GM10266 (cell line): ENCODE results near the gene HIVEP2.

Experiments
- DNase-seq: peaks from one replicate; pipeline ENCODE4 v3.0.0; 2012; ENCODE audit errors: extremely low spot score
- TF ChIP-seq, protein P1 (sequence below): IDR thresholded peaks from 2 replicates; pipeline ENCODE4 v1.5.1; 2012; ENCODE audit warnings: mild to moderate bottlenecking, low read depth; ENCODE audit not compliant: control insufficient read depth, insufficient read depth; ENCODE audit errors: missing control alignments

The HIVEP2 gene

DNA sequence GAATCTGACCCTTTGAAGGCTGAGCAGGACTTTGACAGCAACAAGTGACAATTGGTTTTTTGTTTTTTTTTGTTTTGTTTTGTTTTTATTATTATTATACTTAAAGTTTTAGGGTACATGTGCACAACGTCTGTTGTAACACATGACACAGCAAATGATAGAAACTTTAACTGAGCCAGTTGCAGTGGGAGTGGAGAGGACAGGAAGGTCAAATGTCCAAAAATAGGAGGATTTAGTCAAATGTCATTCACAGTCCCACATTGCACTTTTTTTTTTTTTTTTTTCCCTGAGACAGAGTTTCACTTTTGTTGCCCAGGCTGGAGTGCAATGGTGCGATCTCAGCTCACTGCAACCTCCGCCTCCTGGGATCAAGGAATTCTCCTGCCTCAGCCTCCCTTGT lies 223.0 kb downstream of the HIVEP2 start:
- TF ChIP-seq, protein P1, sequence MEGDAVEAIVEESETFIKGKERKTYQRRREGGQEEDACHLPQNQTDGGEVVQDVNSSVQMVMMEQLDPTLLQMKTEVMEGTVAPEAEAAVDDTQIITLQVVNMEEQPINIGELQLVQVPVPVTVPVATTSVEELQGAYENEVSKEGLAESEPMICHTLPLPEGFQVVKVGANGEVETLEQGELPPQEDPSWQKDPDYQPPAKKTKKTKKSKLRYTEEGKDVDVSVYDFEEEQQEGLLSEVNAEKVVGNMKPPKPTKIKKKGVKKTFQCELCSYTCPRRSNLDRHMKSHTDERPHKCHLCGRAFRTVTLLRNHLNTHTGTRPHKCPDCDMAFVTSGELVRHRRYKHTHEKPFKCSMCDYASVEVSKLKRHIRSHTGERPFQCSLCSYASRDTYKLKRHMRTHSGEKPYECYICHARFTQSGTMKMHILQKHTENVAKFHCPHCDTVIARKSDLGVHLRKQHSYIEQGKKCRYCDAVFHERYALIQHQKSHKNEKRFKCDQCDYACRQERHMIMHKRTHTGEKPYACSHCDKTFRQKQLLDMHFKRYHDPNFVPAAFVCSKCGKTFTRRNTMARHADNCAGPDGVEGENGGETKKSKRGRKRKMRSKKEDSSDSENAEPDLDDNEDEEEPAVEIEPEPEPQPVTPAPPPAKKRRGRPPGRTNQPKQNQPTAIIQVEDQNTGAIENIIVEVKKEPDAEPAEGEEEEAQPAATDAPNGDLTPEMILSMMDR: no peak
- no peak for DNase-seq

DNA sequence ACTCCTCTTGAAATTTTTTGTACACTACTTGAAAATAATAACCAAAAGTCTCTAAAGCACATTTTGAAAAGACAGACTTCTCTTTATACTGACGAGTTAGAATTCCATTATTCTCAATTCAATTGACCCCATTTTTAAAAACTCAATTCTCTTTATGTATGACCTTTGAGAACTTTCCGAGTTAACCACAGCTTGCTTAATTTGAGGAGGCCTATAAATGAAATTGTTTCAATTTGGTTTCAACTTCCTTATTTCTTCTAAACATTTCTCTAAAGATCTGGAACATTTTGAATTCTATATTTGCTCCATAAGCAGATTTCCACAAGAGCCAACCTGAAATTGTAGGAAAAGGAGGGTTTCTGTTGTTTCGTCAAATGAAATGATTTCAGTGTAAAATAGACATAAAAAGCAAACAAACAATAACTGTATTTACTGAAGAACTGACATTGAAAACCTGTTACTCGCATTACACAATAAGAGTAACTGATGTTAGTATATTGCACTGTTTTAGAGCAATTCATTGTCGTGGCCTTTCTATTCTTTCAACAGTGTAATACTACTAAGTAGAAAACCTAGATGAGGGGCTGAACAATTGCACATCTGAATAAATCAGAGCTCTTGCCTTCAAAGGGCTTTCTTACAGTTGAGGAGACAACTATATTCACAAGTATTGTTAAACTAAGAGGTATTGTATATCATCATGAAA lies 223.6 kb downstream of the HIVEP2 start:
- DNase-seq: no peak
- TF ChIP-seq, protein P1: no peak

DNA sequence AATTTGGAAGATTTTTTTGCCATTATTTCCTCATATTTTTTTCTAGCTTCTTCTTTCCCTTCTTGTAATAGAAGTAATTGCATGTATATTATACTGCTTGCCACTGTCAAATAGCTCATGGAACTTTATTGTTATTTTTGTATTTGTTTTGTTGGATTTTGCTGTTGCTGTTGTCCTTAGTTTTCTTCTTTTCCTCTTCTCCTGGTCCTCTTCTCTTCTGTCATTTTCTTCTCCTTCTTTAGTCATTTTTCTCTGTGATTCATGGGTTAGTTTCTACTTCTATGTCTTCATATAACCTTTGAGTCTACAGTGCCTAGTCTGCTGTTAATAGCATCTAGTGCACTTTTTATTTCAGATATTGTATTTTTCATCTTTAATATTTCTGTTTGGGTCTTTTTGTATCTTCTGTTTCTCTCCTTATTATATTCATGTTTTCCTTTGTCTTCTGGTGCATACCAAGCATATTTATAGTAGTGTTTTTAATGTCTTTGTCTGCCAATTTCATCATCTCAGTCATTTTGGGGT lies 226.2 kb downstream of the HIVEP2 start:
- no peak for DNase-seq
- TF ChIP-seq, protein P1: no peak

DNA sequence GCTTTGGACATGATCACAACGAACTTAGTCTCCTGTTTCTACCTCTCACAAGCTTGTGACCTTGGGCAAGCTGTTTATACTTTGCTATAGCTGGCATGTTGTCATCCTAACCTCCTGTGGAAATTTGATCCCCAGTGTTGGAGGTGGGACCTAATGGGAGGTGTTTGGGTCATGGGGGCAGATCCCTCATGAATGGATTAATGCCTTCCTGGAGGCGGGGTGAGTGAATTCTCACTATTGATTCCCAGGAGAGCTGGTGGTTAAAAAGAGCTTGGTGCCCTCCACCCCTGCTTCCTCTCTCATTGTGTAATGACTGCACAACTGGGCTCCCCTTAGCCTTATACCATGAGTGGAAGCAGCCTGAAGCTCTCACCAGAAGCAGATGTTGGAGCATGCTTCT lies 228.9 kb downstream of the HIVEP2 start:
- DNase-seq: no peak
- TF ChIP-seq, protein P1: no peak

DNA sequence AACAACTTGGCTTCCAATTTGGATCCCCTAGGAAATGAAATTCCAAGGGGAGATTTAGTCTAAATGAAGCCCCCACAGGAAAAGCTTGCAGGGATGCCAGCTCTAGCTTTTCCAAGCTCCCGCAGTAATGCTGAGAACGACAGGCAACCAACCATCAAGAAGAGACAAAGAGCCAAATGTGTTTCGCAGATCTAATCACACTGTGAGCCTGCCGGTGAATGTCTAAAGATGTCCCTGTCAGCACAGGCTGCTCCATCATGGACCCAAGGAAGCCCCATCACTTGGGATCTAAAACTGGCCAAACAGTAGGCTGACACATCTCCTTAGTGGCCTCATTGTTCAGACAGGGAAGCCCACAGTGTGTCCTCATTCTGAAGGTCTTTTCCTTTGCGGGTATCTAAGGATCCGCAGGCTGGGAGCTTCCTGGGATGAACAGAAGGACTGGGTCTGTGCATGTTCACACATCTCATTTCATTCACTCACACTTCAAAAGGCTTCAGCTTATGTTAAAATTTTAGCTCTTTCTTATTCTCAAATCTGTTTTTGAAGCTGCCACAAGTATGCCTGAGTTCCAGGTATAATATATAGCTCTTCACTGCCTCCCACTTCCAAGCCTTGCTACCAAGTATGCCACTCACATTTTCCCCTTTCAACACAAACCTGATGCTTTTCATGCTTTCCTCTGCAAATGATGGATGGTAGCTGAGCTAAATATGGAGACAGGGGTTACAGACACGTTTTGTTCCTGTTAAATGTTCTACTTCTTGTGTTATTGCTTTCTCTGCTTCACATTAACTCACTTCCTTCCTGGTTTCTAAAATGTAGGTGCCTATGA lies 229.8 kb downstream of the HIVEP2 start:
- DNase-seq: no peak
- TF ChIP-seq, protein P1: no peak

DNA sequence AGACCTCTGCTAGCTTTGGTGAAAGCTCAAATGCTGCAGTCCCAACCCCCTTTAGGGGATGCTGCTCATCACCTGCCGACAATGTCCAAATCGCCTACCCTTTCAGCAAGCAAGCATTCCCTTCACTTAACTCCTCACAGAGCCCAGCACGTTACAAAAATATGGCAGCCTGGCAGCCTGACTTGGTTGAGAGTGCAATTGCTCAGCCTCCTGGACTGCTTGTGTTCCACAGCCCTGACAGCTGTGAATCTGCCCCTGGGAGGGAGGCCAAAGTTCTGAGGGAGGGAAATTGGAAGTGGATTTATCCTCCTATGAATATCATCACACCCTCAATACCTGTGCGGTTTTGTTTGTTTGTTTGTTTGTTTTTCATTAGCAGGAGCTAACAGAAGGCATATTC lies 231.0 kb downstream of the HIVEP2 start:
- DNase-seq: no peak
- TF ChIP-seq, protein P1: no peak

DNA sequence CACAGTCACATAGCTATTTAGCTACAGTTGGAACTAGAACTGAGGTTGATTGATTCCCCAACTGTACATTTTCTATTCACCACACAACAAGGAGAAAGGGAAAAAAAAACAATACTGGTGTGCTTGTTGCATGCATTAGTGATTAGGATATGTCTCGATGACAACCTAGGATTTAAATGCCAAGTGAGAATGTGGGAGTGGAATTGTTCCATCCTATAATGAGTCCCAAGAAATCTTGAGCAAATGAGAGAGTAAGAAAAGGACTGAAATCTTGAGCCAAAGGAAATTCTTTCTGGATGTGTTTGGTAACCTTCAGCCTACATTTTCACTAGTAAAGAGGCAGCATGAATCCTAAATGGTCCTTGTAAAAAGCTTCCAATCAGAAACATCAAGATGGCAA lies 232.7 kb downstream of the HIVEP2 start:
- DNase-seq: no peak
- TF ChIP-seq, protein P1: no peak
